SK-N-MC (cell line): ENCODE measurements around the gene NSMCE1.

Experiments used
- EZH2 ChIP-seq: fragments of 200-600 bp; sonication (generic); IDR thresholded peaks from one replicate; pipeline ENCODE4 v1.6.1; 2017; ENCODE audit warnings: antibody characterized with exemption
- POLR2AphosphoS5 ChIP-seq: IDR thresholded peaks from 2 replicates; pipeline ENCODE4 v1.6.1; 2012; ENCODE audit warnings: mild to moderate bottlenecking, low read depth, low read length, borderline replicate concordance

- no peak for TF ChIP-seq POLR2AphosphoS5
- peak; percentile 45 for TF ChIP-seq EZH2
These were observed 42.9 kb upstream of the NSMCE1 start for GRCh38 chr16:27311448-27311830.
